OCI-LY7 (cell line): Measurements from ENCODE around the gene LHFPL6. TPM values are rescaled to one million over a fixed set of nuclear protein-coding genes. Genes with fewer than 3 reads are reported as not detected.

ENCODE experiments used
- BruUV-seq: library from RNA; stranded (reverse); fragments of 400-500 nt; replicated peaks from 2 replicates; lab custom pipeline; 2021; lab: Mats Ljungman, UMichigan
- CTCF ChIA-PET: fragments of 300-600 bp; sonication (Branson Sonifier 250); formaldehyde crosslinking; loops from one replicate; lab custom pipeline; 2022; ENCODE audit warnings: antibody characterized with exemption; ENCODE audit not compliant: unreplicated experiment; lab: Charles Lee
- POLR2A ChIA-PET: fragments of 300-600 bp; sonication (Branson Sonifier 250); formaldehyde crosslinking; loops from one replicate; lab custom pipeline; 2022; ENCODE audit warnings: antibody characterized with exemption; lab: Charles Lee
- DNase-seq: peaks from one replicate; pipeline ENCODE4 v3.0.0-alpha.2; 2015; ENCODE audit warnings: low spot score
- H2AFZ ChIP-seq: fragments of 200-600 bp; sonication (generic), shearing (Covaris generic); 2 replicates; pipeline ENCODE4 v1.6.1; 2014; ENCODE audit warnings: mild to moderate bottlenecking, antibody characterized with exemption, low read length, moderate library complexity
- H3K27ac ChIP-seq: fragments of 200-600 bp; sonication (generic); 2 replicates; pipeline ENCODE4 v1.5.1; 2014; ENCODE audit warnings: mixed run types, low read depth, mild to moderate bottlenecking, moderate library complexity, low read length, inconsistent platforms; ENCODE audit not compliant: poor library complexity, severe bottlenecking
- H3K36me3 ChIP-seq: fragments of 200-600 bp; sonication (generic); 2 replicates; pipeline ENCODE4 v1.6.1; 2014; ENCODE audit warnings: mild to moderate bottlenecking, antibody characterized with exemption, low read length, moderate library complexity, mixed read lengths; ENCODE audit not compliant: insufficient read depth
- H3K4me1 ChIP-seq: fragments of 200-600 bp; sonication (generic); 2 replicates; pipeline ENCODE4 v1.5.1; 2014; ENCODE audit warnings: mild to moderate bottlenecking, low read length; ENCODE audit not compliant: insufficient read depth, poor library complexity, severe bottlenecking
- H3K4me2 ChIP-seq: fragments of 200-600 bp; sonication (generic); 2 replicates; pipeline ENCODE4 v1.6.1; 2014; ENCODE audit warnings: mild to moderate bottlenecking, low read length
- H3K4me3 ChIP-seq: fragments of 200-600 bp; sonication (generic); 2 replicates; pipeline ENCODE4 v1.5.1; 2014; ENCODE audit warnings: mild to moderate bottlenecking, low read depth, low read length; ENCODE audit not compliant: poor library complexity, severe bottlenecking
- H3K79me2 ChIP-seq: fragments of 200-600 bp; sonication (generic); 2 replicates; pipeline ENCODE4 v1.6.1; 2016; ENCODE audit warnings: low read depth, mild to moderate bottlenecking, low read length, moderate library complexity, mixed read lengths; ENCODE audit not compliant: insufficient read depth
- H3K9me2 ChIP-seq: fragments of 200-600 bp; sonication (generic); 2 replicates; pipeline ENCODE4 v1.6.1; 2016; ENCODE audit warnings: mild to moderate bottlenecking, low read length, mixed read lengths; ENCODE audit not compliant: insufficient read depth
- H3K9me3 ChIP-seq: fragments of 200-600 bp; sonication (generic); 2 replicates; pipeline ENCODE4 v1.6.1; 2014; ENCODE audit warnings: mild to moderate bottlenecking, mixed run types, low read length, mixed read lengths
- H4K20me1 ChIP-seq: fragments of 200-600 bp; sonication (generic); 2 replicates; pipeline ENCODE4 v1.6.1; 2014; ENCODE audit warnings: mild to moderate bottlenecking, antibody characterized with exemption, low read length, moderate library complexity, mixed read lengths; ENCODE audit not compliant: insufficient read depth
- CTCF ChIP-seq: fragments of 200-600 bp; sonication (generic); conservative IDR thresholded peaks from 2 replicates; pipeline ENCODE4 v1.5.1; 2014; ENCODE audit warnings: mild to moderate bottlenecking, antibody characterized with exemption, low read length, moderate library complexity, mixed read lengths
- EZH2phosphoT487 ChIP-seq: fragments of 200-600 bp; sonication (generic); IDR thresholded peaks from 2 replicates; pipeline ENCODE4 v1.6.1; 2018; ENCODE audit warnings: low read depth, borderline replicate concordance, mild to moderate bottlenecking, mixed run types, antibody characterized with exemption, low read length, moderate library complexity, mixed read lengths
- intact Hi-C: fragments of 100-400 bp; cut with micrococcal nuclease; formaldehyde crosslinking; loops from one replicate; pipeline ENCODE4 v1.10.0; 2022; ENCODE audit not compliant: unreplicated experiment
- total RNA-seq, 2 experiments: library from RNA; depleted of rRNA in 1 of 2; stranded (reverse); fragments of >200 nt in 1 of 2; shearing (Covaris generic) in 1 of 2; gene quantifications; 2 replicates each; pipeline ENCODE4 v1.2.3, GENCODE V29; 2014 to 2022

The LHFPL6 gene
- total RNA-seq, 2 experiments from 2014 or later: 15.1 to 27.7 TPM

GRCh38 chr13:39587939-39588338, 15.1 kb downstream of the LHFPL6 start:
- Histone ChIP-seq H3K27ac (peak overlapping the region; percentile 99), H3K4me3 (peak overlapping the region; percentile 56), H3K36me3 (no peaks in the 10 kb centered on the region), H3K4me1 (peaks cover 91% of the 10 kb centered on the region), H2AFZ (peak overlapping the region; percentile 61; the same call in 1 of the 2 replicates), H3K4me2 (peak overlapping the region; percentile 63), H4K20me1 (no peaks in the 10 kb centered on the region), H3K9me2 (no peaks in the 10 kb centered on the region), H3K79me2 (peaks cover 81% of the 10 kb centered on the region), H3K9me3 (no peaks in the 10 kb centered on the region; the same call in 1 of the 2 replicates)
- ChIA-PET CTCF (interaction anchor here (0.8 to 1.2 kb wide), 2 partner anchors 9 to 12 kb away, joined by 4 to 8 read pairs; no protein-coding TSS in a partner anchor), POLR2A (interaction anchor here (0.9 to 6.8 kb wide), 10 partner anchors 9 to 551 kb away, joined by 3 to 90 read pairs (median 4); no protein-coding TSS in a partner anchor)
- intact Hi-C loops: loop anchor here (1.0 to 5.0 kb wide), 3 partner anchors 10 to 1756 kb away; no protein-coding TSS in a partner anchor
- no TSS peak for BruUV-seq
- peak; percentile 72 for DNase-seq
- TF ChIP-seq EZH2phosphoT487: no peak
- no peak for TF ChIP-seq CTCF

GRCh38 chr13:39586958-39587605, 15.9 kb downstream of the LHFPL6 start:
- ChIA-PET CTCF (interaction anchor here (1.2 kb wide), 1 partner anchor 13 kb away, joined by 8 read pairs; no protein-coding TSS in a partner anchor), POLR2A (interaction anchor here (0.8 to 6.8 kb wide), 7 partner anchors 11 to 545 kb away, joined by 3 to 90 read pairs (median 5); no protein-coding TSS in a partner anchor)
- no TSS peak for BruUV-seq
- Histone ChIP-seq H3K9me2 (no peaks in the 10 kb centered on the region), H3K36me3 (0 out of 2 replicates have a peak, but pooled peaks cover 5% of the 10 kb centered on the region), H3K79me2 (peaks cover 88% of the 10 kb centered on the region), H3K27ac (peak overlapping the region; percentile 99), H3K4me1 (peaks cover 99% of the 10 kb centered on the region), H3K9me3 (no peaks in the 10 kb centered on the region; the same call in 1 of the 2 replicates), H2AFZ (peak overlapping the region; percentile 61; the same call in 1 of the 2 replicates), H4K20me1 (no peaks in the 10 kb centered on the region), H3K4me2 (peak overlapping the region; percentile 63), H3K4me3 (peak overlapping the region; percentile 56)
- intact Hi-C loops: loop anchor here (1.0 to 5.0 kb wide), 3 partner anchors 11 to 1755 kb away; no protein-coding TSS in a partner anchor
- peak; percentile 67 for DNase-seq
- TF ChIP-seq EZH2phosphoT487: no peak

- Histone ChIP-seq H3K4me3 (peak overlapping the region; percentile 56), H3K9me3 (no peaks in the 10 kb centered on the region; the same call in 1 of the 2 replicates), H4K20me1 (no peaks in the 10 kb centered on the region), H3K79me2 (peaks cover 88% of the 10 kb centered on the region), H3K9me2 (no peaks in the 10 kb centered on the region), H3K36me3 (0 out of 2 replicates have a peak, but pooled peaks cover 7% of the 10 kb centered on the region), H3K4me1 (peaks cover 99% of the 10 kb centered on the region), H3K4me2 (peak overlapping the region; percentile 63), H3K27ac (peak overlapping the region; percentile 99), H2AFZ (no peak overlapping the region)
- TF ChIP-seq EZH2phosphoT487: no peak
- no peak for TF ChIP-seq CTCF
- DNase-seq: peak; percentile 91
- BruUV-seq: no TSS peak
- POLR2A ChIA-PET: interaction anchor here (0.8 to 6.8 kb wide), 9 partner anchors 11 to 604 kb away, joined by 4 to 90 read pairs (median 5); no protein-coding TSS in a partner anchor
- intact Hi-C loops: loop anchor here (5.0 kb wide), 2 partner anchors 74 to 1754 kb away; no protein-coding TSS in a partner anchor
- CTCF ChIA-PET: interaction anchor here (1.0 kb wide), 1 partner anchor 11 kb away, joined by 3 read pairs; no protein-coding TSS in a partner anchor
These were observed 16.8 kb downstream of the LHFPL6 start for GRCh38 chr13:39586151-39586550.
